ENCODE data around the gene FAM184A. TPM values are rescaled to one million over a fixed set of nuclear protein-coding genes. Genes with fewer than 3 reads are reported as not detected.

The FAM184A gene
- total and polyA plus RNA-seq, 9 of the 15 experiments (the other 6 are each of a cell fraction or from before 2014, with no cell fraction given) = 6.4 to 18.7 (median 13.1) TPM

- TF ChIP-seq ZBTB8A (IDR thresholded peaks at IDR 0.05; ENCODE audit: partially characterized antibody) = no peak
- peak; percentile 50 for TF ChIP-seq POLR2B (IDR thresholded peaks at IDR 0.05; ENCODE audit: low read depth, partially characterized antibody)
- peak; percentile 2 for TF ChIP-seq ZNF146 (CRISPR knock-in tag; IDR thresholded peaks at IDR 0.05; ENCODE audit: unreplicated experiment)
- TF ChIP-seq E4F1 (CRISPR knock-in tag; IDR thresholded peaks at IDR 0.05; ENCODE audit: borderline replicate concordance) = no peak
- TF ChIP-seq MECOM (CRISPR knock-in tag; IDR thresholded peaks at IDR 0.05) = 0 out of 2 replicates have a peak, but pooled peaks have one; percentile 24
- no peak for TF ChIP-seq SNRNP70 (optimal IDR thresholded peaks at IDR 0.05; ENCODE audit: low read depth, low read length)
- 0 out of 2 replicates have a peak, but pooled peaks have one; percentile 26 for TF ChIP-seq SMC3 (conservative IDR thresholded peaks at IDR 0.05; ENCODE audit: insufficient read depth, low read depth, low read length)
- no peak for TF ChIP-seq TAF9B (IDR thresholded peaks at IDR 0.05; ENCODE audit: partially characterized antibody)
- TF ChIP-seq ZBTB1 (CRISPR knock-in tag; IDR thresholded peaks at IDR 0.05; ENCODE audit: borderline replicate concordance, low read depth) = peak; percentile 100
- no peak for TF ChIP-seq LCOR (CRISPR knock-in tag; IDR thresholded peaks at IDR 0.05)
- TF ChIP-seq GABPB2 (CRISPR knock-in tag; conservative IDR thresholded peaks at IDR 0.05) = no peak
- TF ChIP-seq MAFG (tag; conservative IDR thresholded peaks at IDR 0.05) = no peak
- peak; percentile 71; the same call in 1 of the 2 replicates for TF ChIP-seq SAFB (IDR thresholded peaks at IDR 0.05; ENCODE audit: borderline replicate concordance, low read depth, low read length)
- peak; percentile 57 for TF ChIP-seq TBP (optimal IDR thresholded peaks at IDR 0.05; ENCODE audit: low read depth, low read length)
- TF ChIP-seq ZNF592 (IDR thresholded peaks at IDR 0.05) = peak; percentile 76
- peak; percentile 46; the same call in 1 of the 2 replicates for TF ChIP-seq LEF1 (IDR thresholded peaks at IDR 0.05)
- no peak for TF ChIP-seq CHD4 (IDR thresholded peaks at IDR 0.05; ENCODE audit: insufficient read depth, insufficient replicate concordance, low read depth, low read length, poor library complexity, severe bottlenecking)
- TF ChIP-seq HMG20B (CRISPR knock-in tag; IDR thresholded peaks at IDR 0.05) = no peak
- TF ChIP-seq SMARCA4 (IDR thresholded peaks at IDR 0.05) = peak; percentile 49; the same call in 1 of the 2 replicates
- peak; percentile 85 for TF ChIP-seq ZBTB17 (CRISPR knock-in tag; IDR thresholded peaks at IDR 0.05)
- TF ChIP-seq CSDE1 (IDR thresholded peaks at IDR 0.05) = no peak
- TF ChIP-seq SMARCE1 (IDR thresholded peaks at IDR 0.05) = peak; percentile 60; the same call in 1 of the 2 replicates
- no peak for TF ChIP-seq ZNF316 (IDR thresholded peaks at IDR 0.05)
These were observed at the start of gene FAM184A (continued) for GRCh38 chr6:119078376-119079282.

Data from K562 (cell line).